Bronchial epithelial cell (primary cell): ENCODE data around the gene SERPINB1. TPM values are rescaled to one million over a fixed set of nuclear protein-coding genes. Genes with fewer than 3 reads are reported as not detected.

ENCODE experiments used
- DNase-seq: peaks from one replicate; pipeline ENCODE4 v3.0.0-alpha.2; 2010; ENCODE audit warnings: low read depth
- FAIRE-seq: peaks from 2 replicates; lab custom pipeline; 2011; peaks lifted over from hg19 to GRCh38; lab: Jason Lieb, UNC
- H3K27me3 ChIP-seq: 2 replicates; pipeline ENCODE4 v1.5.1; 2011; ENCODE audit warnings: low read length; ENCODE audit not compliant: control insufficient read depth, insufficient read depth
- H3K36me3 ChIP-seq: 2 replicates; pipeline ENCODE4 v1.5.1; 2011; ENCODE audit warnings: low read length; ENCODE audit not compliant: control insufficient read depth, insufficient read depth
- H3K4me3 ChIP-seq: 2 replicates; pipeline ENCODE4 v1.5.1; 2011; ENCODE audit warnings: mild to moderate bottlenecking, low read depth, low read length, control low read depth
- CTCF ChIP-seq: IDR thresholded peaks from 2 replicates; pipeline ENCODE4 v1.5.1; 2011; ENCODE audit warnings: mild to moderate bottlenecking, moderate library complexity, low read length, control low read depth, inconsistent platforms; ENCODE audit not compliant: insufficient read depth, severe bottlenecking
- total RNA-seq: library from RNA; depleted of rRNA; stranded (reverse); fragments of >200 nt; gene quantifications from 2 replicates; pipeline ENCODE4 v1.2.1, GENCODE V29; 2014

Gene SERPINB1
- total RNA-seq, 1 donor from 2014 or later: 142 TPM

- no peak for DNase-seq
- Histone ChIP-seq H3K4me3 (no peak overlapping the region), H3K36me3 (no peaks in the 10 kb centered on the region), H3K27me3 (no peaks in the 10 kb centered on the region)
- no peak for TF ChIP-seq CTCF
- no peak for FAIRE-seq
Measured at GRCh38 chr6:2845880-2846208, 4.2 kb upstream of the SERPINB1 start.

GRCh38 chr6:2844008-2844407 lies 2.3 kb upstream of the SERPINB1 start:
- FAIRE-seq (no peak), DNase-seq (no peak)

GRCh38 chr6:2843138-2843740 lies 1.6 kb upstream of the SERPINB1 start:
- H3K27me3 ChIP-seq: no peaks in the 10 kb centered on the region
- DNase-seq (no peak), FAIRE-seq (no peak)
- TF ChIP-seq CTCF: no peak
- H3K36me3 ChIP-seq: peaks cover 3% of the 10 kb centered on the region
- no peak overlapping the region for H3K4me3 ChIP-seq

More at GRCh38 chr6:2844008-2844407, 2.3 kb upstream of the SERPINB1 start:
- no peak for TF ChIP-seq CTCF
- H3K27me3 ChIP-seq: no peaks in the 10 kb centered on the region
- peaks cover 3% of the 10 kb centered on the region for H3K36me3 ChIP-seq
- H3K4me3 ChIP-seq: no peak overlapping the region

- TF ChIP-seq CTCF: no peak
- Histone ChIP-seq H3K27me3 (no peaks in the 10 kb centered on the region), H3K4me3 (no peak overlapping the region), H3K36me3 (peaks cover 7% of the 10 kb centered on the region)
- FAIRE-seq (no peak), DNase-seq (no peak)
Measured at GRCh38 chr6:2842139-2842552, 483 bp upstream of the SERPINB1 start.

GRCh38 chr6:2840749-2841061 lies 958 bp downstream of the SERPINB1 start:
- TF ChIP-seq CTCF: no peak
- H3K36me3 ChIP-seq: peaks cover 12% of the 10 kb centered on the region
- peak overlapping the region; percentile 52 for H3K4me3 ChIP-seq
- FAIRE-seq (no peak), DNase-seq (no peak)
- no peaks in the 10 kb centered on the region for H3K27me3 ChIP-seq
